Ecto neural progenitor cell (in vitro differentiated cells): ENCODE measurements around the gene SERPINB13.

Experiments used
- DNase-seq: peaks from one replicate; pipeline ENCODE4 v3.0.0-alpha.2; 2018; ENCODE audit warnings: low spot score

Gene SERPINB13, protein sequence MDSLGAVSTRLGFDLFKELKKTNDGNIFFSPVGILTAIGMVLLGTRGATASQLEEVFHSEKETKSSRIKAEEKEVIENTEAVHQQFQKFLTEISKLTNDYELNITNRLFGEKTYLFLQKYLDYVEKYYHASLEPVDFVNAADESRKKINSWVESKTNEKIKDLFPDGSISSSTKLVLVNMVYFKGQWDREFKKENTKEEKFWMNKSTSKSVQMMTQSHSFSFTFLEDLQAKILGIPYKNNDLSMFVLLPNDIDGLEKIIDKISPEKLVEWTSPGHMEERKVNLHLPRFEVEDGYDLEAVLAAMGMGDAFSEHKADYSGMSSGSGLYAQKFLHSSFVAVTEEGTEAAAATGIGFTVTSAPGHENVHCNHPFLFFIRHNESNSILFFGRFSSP

DNA sequence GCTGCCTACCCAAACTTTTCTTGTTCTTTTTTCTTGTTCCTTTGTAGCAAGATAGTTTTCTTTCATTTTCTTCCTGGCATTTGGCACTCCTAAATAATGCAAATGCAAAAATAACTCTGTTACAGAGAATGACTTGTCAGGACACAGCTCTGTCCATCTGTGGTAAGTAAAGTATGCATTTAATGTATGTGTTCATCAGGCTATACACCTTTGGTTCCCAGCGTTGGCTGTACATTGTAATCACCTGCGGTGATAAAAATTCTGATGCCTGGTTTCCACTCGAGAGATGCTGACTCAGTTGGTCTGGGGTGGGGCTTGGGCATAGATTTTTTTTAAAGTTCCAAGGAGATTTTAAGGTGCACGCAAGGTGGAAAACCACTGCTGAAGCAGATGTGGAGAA, at the start of gene SERPINB13:
TSS of gene SERPINB13 (plus strand) at position 378 of the 400 bp plus-strand sequence. CDS start 1,325 bp downstream, outside the sequence.
- DNase-seq: no peak

DNA sequence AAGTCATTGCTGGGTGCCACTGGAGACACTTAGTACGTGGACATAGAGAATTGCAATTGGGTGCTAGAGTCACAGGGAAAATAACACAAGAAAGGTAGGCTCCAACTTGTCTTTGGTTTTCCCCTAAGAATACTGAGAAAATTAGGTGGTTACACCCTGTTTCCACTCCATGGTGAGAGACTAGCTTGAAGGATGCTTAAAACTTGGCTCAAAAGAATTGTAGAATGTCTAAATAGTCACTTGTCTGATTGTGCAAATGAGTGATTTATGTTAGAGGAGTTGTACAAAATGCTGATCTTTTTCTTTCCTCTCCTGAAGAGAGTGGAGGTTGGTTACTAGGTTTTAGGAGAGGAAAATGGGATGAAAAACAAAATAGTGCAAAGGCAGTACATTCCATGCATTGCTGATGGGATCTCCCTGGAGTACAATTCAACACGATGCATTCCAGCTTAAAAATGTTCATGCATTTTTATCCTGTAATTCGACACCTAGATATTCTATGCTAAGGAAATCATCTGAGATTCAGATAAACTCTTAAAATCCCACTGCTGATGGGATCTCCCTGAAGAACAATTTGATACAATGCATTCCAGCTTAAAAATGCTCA, 47.1 kb upstream of the SERPINB13 start:
- DNase-seq: no peak

GRCh38 chr18:63542069-63542468, 45.1 kb upstream of the SERPINB13 start, which contains the start of gene SERPINB12:
Gene SERPINB12, plus strand, starts transcription at chr18:63542369. Its CDS starts 13,791 bp downstream, at chr18:63556160.
- no peak for DNase-seq

DNA sequence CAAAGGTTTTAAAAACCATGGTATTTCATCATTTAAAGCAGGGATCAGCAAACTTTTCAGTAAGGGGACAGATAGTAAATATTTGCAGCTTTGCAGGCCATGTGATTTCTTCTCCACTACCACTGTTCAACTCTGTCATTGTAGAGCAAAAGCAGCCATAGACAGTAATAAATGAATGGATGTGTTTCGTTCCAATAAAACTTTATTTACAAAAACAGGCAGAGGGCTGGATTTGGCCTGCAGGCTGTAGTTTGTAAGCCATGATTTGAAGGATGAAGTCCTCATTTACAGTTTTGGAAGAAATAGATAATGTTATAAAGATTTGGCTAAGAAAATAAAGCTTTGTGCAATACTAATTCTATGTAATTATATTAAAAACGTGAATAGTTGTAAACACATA, 43.1 kb upstream of the SERPINB13 start:
- DNase-seq: no peak

- DNase-seq: no peak
Measured at GRCh38 chr18:63545000-63545399, 42.1 kb upstream of the SERPINB13 start.

GRCh38 chr18:63550068-63550467, 37.1 kb upstream of the SERPINB13 start:
- DNase-seq: no peak

GRCh38 chr18:63551769-63552168, 35.4 kb upstream of the SERPINB13 start:
- DNase-seq: no peak

GRCh38 chr18:63552581-63552980, 34.6 kb upstream of the SERPINB13 start:
- no peak for DNase-seq

GRCh38 chr18:63553081-63553480, 34.1 kb upstream of the SERPINB13 start:
- DNase-seq: no peak

DNA sequence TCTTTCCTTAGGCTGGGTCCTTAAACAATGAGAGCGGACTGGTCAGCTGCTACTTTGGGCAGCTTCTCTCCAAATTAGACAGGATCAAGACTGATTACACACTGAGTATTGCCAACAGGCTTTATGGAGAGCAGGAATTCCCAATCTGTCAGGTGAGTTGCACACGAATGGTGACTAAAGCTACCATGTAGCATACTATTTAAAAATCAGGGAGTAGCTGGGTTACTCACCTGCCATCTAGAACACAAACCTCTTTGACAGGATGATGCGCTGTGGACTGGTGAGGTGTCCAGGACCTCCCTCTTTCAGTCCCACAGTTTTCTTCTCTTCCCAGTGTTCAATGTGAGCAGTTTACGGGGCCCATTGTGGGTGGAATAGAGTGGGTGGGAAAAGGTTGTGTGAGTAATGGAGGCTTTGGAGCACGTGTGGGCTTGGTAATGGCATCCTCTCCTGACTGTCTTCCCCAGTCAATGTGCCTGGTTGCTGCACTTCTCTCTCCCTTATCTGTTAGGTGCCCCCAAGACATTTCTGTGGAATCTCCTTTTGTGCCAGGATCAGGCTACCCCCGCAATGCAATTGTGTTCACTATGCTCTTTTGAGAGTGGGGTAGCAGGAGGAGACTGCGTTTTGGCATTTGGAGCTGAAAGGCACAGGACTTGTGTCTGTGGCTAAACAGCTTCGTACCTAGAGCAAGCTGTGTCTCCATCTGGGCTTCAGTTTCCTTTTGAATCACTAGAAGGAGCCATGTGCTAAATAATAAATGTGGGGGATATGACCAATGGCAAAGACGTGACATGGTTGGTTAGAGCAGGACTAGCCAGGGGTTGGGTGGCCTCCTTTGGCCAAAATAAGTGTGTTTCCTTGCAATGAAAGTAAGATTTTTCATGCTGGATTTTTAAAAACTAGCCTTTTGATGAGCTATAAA, 27.3 kb upstream of the SERPINB13 start:
- no peak for DNase-seq

- DNase-seq: no peak
Measured at GRCh38 chr18:63562284-63562683, 24.9 kb upstream of the SERPINB13 start.

- DNase-seq: no peak
Measured at GRCh38 chr18:63564021-63564420, 23.1 kb upstream of the SERPINB13 start.

DNA sequence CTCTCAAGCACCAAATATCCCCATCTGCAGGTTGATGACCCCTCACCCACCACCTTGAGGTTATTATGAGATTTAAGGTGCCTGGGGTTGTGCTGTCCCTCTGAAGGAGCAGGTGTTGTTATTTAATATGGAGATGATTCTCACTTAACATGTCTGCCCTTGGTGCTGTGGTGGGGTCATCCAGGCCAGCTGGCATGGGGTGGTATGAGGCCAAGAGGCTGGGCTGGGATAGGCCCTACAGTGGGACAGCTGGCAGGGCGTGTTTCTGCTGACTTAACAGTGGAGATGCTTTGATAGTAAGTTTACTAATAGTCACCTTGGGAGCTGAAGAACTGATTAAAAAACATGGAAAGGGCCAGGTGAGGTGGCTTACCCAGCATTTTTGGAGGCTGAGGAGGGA, 22.6 kb upstream of the SERPINB13 start:
- DNase-seq: no peak

DNA sequence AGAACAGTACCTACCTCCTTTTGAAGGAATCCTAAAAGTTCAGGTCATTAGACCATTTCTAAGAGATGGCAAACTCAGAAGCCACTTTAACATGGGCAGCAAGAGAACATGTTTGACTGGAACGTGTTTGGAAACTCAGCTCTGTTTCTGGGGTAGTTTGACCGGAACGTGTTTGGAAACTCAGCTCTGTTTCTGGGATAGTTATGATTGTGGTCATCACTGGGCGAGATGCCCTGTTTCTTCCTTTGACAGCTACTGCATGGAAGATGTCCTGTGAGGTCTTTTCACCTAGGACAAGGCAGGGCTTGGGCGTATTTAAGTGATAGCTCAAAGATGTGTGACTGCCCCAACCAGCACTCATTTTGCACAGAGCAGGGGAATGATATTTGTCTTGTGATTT, 19.9 kb upstream of the SERPINB13 start:
- DNase-seq: no peak

DNA sequence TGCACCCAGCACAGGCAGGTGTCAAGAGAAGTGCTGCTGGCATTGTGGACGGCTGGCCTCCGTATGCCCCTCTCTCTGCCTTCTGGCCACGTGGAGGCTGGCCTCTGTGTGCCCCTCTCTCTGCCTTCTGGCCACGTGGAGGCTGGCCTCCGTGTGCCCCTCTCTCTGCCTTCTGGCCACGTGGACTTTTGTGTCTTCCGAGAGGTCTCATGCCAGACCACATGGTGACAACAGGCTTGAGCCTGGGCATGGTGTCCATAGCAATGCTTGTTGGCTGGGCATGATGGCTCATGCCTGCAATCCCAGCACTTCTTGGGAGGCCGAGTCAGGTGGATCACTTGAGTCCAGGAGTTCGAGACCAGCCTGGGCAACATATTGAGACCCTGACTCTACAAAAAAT, 19.3 kb upstream of the SERPINB13 start:
- no peak for DNase-seq

GRCh38 chr18:63570721-63571120, 16.4 kb upstream of the SERPINB13 start:
- DNase-seq: no peak

DNA sequence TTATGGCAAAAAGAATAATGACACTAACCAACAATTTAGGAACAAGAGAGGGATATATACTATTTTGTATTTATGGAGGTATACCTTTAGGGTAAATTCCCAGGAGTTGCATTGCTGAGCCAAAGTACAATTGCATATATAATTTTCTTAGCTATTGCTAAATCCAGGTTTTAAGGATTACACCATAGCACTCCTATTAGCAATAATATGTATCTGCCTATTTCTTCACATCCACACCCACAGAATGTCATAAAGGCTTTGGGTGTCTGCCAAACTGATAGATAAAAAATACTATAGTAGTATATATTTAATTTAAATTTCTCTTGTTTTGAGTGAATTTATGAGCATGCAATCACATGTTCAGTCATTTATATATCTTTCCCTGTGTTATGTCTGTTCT, 11.5 kb upstream of the SERPINB13 start:
- no peak for DNase-seq

- DNase-seq: no peak
Measured at GRCh38 chr18:63578357-63578958, 8.7 kb upstream of the SERPINB13 start.

GRCh38 chr18:63579616-63580015, 7.5 kb upstream of the SERPINB13 start:
- DNase-seq: no peak

- no peak for DNase-seq
Measured at GRCh38 chr18:63585988-63586387, 1.2 kb upstream of the SERPINB13 start.

DNA sequence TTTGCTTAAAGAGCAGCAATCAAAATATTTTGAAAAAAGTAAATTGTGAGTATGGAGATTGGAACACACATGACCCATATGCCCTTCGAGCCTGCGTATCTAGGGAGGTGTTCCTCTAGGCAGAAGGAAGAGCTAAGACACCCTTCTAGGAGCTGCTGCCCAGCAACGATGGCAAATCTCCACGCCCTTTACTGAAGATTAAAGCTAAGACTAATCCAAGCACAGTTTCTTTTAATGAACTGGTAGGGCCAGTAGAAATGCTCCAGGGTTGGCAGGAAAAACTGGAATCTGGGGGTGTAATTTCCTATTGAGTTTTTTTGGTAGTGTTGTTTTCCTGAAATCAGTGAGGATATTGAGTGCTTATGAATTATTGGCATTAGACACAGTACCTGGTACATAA, 712 bp upstream of the SERPINB13 start:
- no peak for DNase-seq

DNA sequence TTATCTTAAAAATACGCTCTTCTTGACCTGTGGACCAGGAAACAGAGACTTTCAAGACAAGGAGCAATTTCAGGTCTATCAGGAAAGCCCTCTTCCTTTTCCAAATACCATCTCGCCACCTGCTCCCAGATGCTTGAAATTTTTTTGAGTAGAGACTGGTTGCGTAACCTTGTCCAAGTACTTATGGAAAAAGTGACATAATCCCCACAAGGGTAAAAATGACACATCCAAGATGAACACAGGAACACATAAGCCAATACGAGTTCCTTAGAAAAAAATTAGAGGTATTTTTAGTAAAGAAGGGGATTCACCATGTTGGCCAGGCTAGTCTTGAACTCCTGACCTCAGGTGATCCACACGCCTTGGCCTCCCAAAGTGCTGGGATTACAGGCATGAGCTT, 1.8 kb downstream of the SERPINB13 start:
- DNase-seq: no peak
